ENCODE results near the gene F7.

- TF ChIP-seq CTCF (conservative IDR thresholded peaks at IDR 0.05 in 1 of 2, IDR thresholded peaks at IDR 0.05 in 1 of 2; ENCODE audit: low read depth in 1 of 2, low read length in 2 of 2) (no peak), EZH2 (IDR thresholded peaks at IDR 0.05; ENCODE audit: low read length, missing control alignments) (no peak)
Measured at GRCh38 chr13:113091211-113091771, 14.3 kb upstream of the F7 start.

Measured in fibroblast of lung (primary cell).